Fibroblast of lung (primary cell): Measurements from ENCODE around the gene TAPBPL. TPM values are rescaled to one million over a fixed set of nuclear protein-coding genes. Genes with fewer than 3 reads are reported as not detected.
A peak's percentile ranks its signal among the peaks of the same experiment; 100 is the strongest.

Experiments
- DNase-seq, 2 donors: peaks; one replicate each; pipeline versions ENCODE4 v3.0.0 to v3.0.0-alpha.2; 2010; ENCODE audit warnings: low read depth in 2 of 2
- H2AFZ ChIP-seq: 2 replicates; pipeline ENCODE4 v1.5.1; 2012; ENCODE audit warnings: low read length, control low read depth, inconsistent platforms
- H3K27ac ChIP-seq: 2 replicates; pipeline ENCODE4 v1.5.1; 2011; ENCODE audit warnings: low read length, control low read depth; ENCODE audit not compliant: insufficient read depth
- H3K27me3 ChIP-seq: 2 replicates; pipeline ENCODE4 v1.5.1; 2011; ENCODE audit warnings: mild to moderate bottlenecking, low read length; ENCODE audit not compliant: control insufficient read depth, insufficient read depth
- H3K36me3 ChIP-seq: 2 replicates; pipeline ENCODE4 v1.5.1; 2011; ENCODE audit warnings: low read length; ENCODE audit not compliant: control insufficient read depth, insufficient read depth
- H3K4me1 ChIP-seq: 2 replicates; pipeline ENCODE4 v1.5.1; 2011; ENCODE audit warnings: low read length; ENCODE audit not compliant: control insufficient read depth, insufficient read depth; ENCODE audit errors: extremely low read depth
- H3K4me2 ChIP-seq: 2 replicates; pipeline ENCODE4 v1.5.1; 2011; ENCODE audit warnings: low read length, control low read depth; ENCODE audit not compliant: insufficient read depth; ENCODE audit errors: extremely low read depth
- H3K4me3 ChIP-seq, 4 experiments: fragments of 200-600 bp in 1 of 4; sonication (generic) in 1 of 4; replicated peaks in 1 of 4; 2 replicates each; pipeline ENCODE4 v1.5.1; 2011 to 2016; ENCODE audit warnings: low read length in 4 of 4, low read depth in 3 of 4, mild to moderate bottlenecking in 3 of 4, control low read depth in 2 of 4, inconsistent platforms in 1 of 4, mixed read lengths in 1 of 4; ENCODE audit not compliant: insufficient read depth in 1 of 4; ENCODE audit errors: control extremely low read depth in 1 of 4
- H3K79me2 ChIP-seq: 2 replicates; pipeline ENCODE4 v1.5.1; 2012; ENCODE audit warnings: mild to moderate bottlenecking, low read length, inconsistent platforms; ENCODE audit not compliant: control insufficient read depth, insufficient read depth
- H3K9ac ChIP-seq: 2 replicates; pipeline ENCODE4 v1.5.1; 2011; ENCODE audit warnings: mild to moderate bottlenecking, low read length, control low read depth; ENCODE audit not compliant: insufficient read depth
- H3K9me3 ChIP-seq: 2 replicates; pipeline ENCODE4 v1.5.1; 2012; ENCODE audit warnings: low read depth, low read length; ENCODE audit not compliant: control insufficient read depth, insufficient read depth
- H4K20me1 ChIP-seq: 2 replicates; pipeline ENCODE4 v1.5.1; 2011; ENCODE audit warnings: low read length; ENCODE audit not compliant: control insufficient read depth, insufficient read depth; ENCODE audit errors: extremely low read depth
- EZH2 ChIP-seq: IDR thresholded peaks from 2 replicates; pipeline ENCODE4 v1.5.1; 2012; ENCODE audit warnings: low read length, control low read depth, mild to moderate bottlenecking; ENCODE audit errors: missing control alignments
- polyA plus RNA-seq, 2 donors: library from polyadenylated mRNA; depleted of rRNA in 1 of 2; stranded (reverse) in 1 of 2; unstranded in 1 of 2; fragments of >200 nt; gene quantifications; 2 replicates each; pipeline ENCODE4 v1.2.1, GENCODE V29; 2011 to 2012; ENCODE audit warnings: missing spikeins in 1 of 2
- total RNA-seq: library from RNA; depleted of rRNA; stranded (reverse); fragments of >200 nt; gene quantifications from 2 replicates; pipeline ENCODE4 v1.2.1, GENCODE V29; 2014
- TF ChIP-seq, protein P1 (sequence below), 2 donors: IDR thresholded peaks in 1 of 2; conservative IDR thresholded peaks in 1 of 2; 1 replicate in 1 of 2; 2 replicates in 1 of 2; pipeline ENCODE4 v1.5.1; 2011 to 2012; ENCODE audit warnings: low read length in 2 of 2, control low read depth in 1 of 2, inconsistent platforms in 1 of 2, low read depth in 1 of 2, mild to moderate bottlenecking in 1 of 2

Gene TAPBPL
- total and polyA plus RNA-seq, 2 donors (not counting 1 experiment from before 2014, with no cell fraction given): 14.0 to 17.3 TPM

DNA sequence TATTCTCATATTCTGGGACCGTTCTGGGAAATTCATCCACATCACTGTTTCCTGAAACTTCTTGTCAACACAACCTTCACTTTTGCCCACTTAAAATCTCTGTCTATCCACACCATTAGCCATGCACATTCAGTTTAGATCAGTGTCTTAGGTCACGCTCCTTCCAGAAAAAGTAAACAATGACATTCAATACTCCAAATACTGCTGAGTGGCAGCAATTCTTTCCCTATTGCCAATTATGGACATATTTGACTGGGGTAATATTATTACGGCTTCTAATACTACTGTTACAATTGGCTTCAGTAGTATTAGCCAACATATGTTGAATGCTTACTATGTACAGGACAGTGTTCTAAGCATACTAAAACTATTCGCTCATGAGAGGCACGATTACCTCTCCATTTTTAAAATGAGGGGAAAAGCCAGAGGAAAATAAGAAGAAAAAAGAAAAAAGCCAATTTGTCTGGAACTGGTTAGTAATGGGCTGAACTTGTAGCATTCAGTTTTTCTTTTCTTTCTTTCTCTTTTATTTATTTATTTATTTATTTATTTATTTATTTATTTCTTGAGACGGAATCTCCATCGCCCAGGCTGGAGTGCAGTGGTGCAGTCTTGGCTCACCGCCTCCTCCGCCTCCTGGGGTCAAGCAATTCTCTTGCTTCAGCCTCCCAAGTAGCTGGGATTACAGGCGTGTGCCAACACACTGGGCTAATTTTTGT, 44.4 kb upstream of the TAPBPL start:
- Histone ChIP-seq H3K4me1 (no peaks in the 10 kb centered on the region), H3K9me3 (no peaks in the 10 kb centered on the region), H2AFZ (no peak overlapping the region), H4K20me1 (no peaks in the 10 kb centered on the region), H3K4me2 (no peak overlapping the region), H3K36me3 (no peaks in the 10 kb centered on the region), H3K4me3 (no peak overlapping the region), H3K9ac (no peak overlapping the region), H3K27me3 (no peaks in the 10 kb centered on the region), H3K79me2 (no peaks in the 10 kb centered on the region), H3K27ac (no peak overlapping the region)
- DNase-seq: peak in 1 of 2 donors; percentile 39
- no peak for TF ChIP-seq EZH2
- TF ChIP-seq, protein P1, sequence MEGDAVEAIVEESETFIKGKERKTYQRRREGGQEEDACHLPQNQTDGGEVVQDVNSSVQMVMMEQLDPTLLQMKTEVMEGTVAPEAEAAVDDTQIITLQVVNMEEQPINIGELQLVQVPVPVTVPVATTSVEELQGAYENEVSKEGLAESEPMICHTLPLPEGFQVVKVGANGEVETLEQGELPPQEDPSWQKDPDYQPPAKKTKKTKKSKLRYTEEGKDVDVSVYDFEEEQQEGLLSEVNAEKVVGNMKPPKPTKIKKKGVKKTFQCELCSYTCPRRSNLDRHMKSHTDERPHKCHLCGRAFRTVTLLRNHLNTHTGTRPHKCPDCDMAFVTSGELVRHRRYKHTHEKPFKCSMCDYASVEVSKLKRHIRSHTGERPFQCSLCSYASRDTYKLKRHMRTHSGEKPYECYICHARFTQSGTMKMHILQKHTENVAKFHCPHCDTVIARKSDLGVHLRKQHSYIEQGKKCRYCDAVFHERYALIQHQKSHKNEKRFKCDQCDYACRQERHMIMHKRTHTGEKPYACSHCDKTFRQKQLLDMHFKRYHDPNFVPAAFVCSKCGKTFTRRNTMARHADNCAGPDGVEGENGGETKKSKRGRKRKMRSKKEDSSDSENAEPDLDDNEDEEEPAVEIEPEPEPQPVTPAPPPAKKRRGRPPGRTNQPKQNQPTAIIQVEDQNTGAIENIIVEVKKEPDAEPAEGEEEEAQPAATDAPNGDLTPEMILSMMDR (conservative IDR thresholded peaks at IDR 0.05 in 1 of 2, IDR thresholded peaks at IDR 0.05 in 1 of 2; ENCODE audit: low read depth in 1 of 2, low read length in 2 of 2): no peak

DNA sequence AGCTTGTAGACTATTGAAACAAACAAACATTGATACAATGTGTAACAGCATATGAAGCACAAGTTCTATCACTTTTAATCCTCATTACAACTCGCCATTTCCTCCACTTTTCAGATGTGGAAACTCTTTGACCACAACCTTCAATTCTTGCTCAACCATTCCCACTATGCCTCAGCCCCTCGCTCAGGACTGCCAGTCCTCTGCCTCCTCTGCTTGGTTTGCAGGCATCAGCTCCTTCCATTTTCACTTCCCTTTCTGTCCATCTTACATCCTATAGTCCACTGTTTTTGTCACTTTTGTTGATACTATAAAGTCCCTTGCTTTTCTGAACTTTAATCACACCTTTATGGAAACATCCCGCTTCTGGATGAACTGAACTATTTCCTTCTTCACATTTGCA, 35.2 kb upstream of the TAPBPL start:
- TF ChIP-seq, protein P1 (conservative IDR thresholded peaks at IDR 0.05 in 1 of 2, IDR thresholded peaks at IDR 0.05 in 1 of 2; ENCODE audit: low read depth in 1 of 2, low read length in 2 of 2): no peak
- no peak for TF ChIP-seq EZH2
- Histone ChIP-seq H3K4me1 (no peaks in the 10 kb centered on the region), H3K27me3 (no peaks in the 10 kb centered on the region), H3K4me3 (no peak overlapping the region), H3K79me2 (no peaks in the 10 kb centered on the region), H4K20me1 (no peaks in the 10 kb centered on the region), H3K4me2 (no peak overlapping the region), H2AFZ (no peak overlapping the region), H3K9me3 (no peaks in the 10 kb centered on the region), H3K36me3 (no peaks in the 10 kb centered on the region), H3K27ac (no peak overlapping the region), H3K9ac (no peak overlapping the region)
- no peak for DNase-seq

DNA sequence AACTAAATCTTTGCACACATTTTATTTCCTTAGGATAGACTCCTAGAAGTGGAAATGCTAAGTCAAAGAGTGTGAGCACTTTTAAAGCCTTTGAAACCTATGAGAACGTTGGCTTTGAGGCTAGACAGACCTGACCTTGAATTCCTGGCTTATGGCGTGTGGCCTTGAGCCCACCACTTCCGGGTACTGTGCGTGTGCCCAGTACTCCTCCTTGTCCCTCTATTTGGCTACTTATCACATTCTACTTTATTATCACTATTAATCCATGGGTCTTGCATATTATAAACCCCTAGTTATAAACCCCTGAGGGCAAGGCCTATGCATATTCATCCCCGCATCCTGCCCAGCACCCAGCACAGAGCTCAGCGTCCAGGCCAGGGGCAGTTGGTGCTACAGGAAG, 33.0 kb upstream of the TAPBPL start:
- H3K9me3 ChIP-seq: no peaks in the 10 kb centered on the region
- no peak overlapping the region for H2AFZ ChIP-seq
- TF ChIP-seq EZH2: no peak
- TF ChIP-seq, protein P1 (conservative IDR thresholded peaks at IDR 0.05 in 1 of 2, IDR thresholded peaks at IDR 0.05 in 1 of 2; ENCODE audit: low read depth in 1 of 2, low read length in 2 of 2): no peak
- H3K27me3 ChIP-seq: no peaks in the 10 kb centered on the region
- H3K79me2 ChIP-seq: no peaks in the 10 kb centered on the region
- no peak for DNase-seq
- no peak overlapping the region for H3K9ac ChIP-seq
- H3K36me3 ChIP-seq: no peaks in the 10 kb centered on the region
- H3K4me1 ChIP-seq: no peaks in the 10 kb centered on the region
- H4K20me1 ChIP-seq: no peaks in the 10 kb centered on the region
- H3K27ac ChIP-seq: no peak overlapping the region
- no peak overlapping the region for H3K4me3 ChIP-seq
- no peak overlapping the region for H3K4me2 ChIP-seq
